HG02884 (cell line): Measurements from ENCODE around the gene CCDC74B.
"Not testable (repeated sequence)": the region's sequence is repeated elsewhere in the genome, so short reads cannot be mapped to it uniquely, and the experiment has no call there.

Experiments used
- ATAC-seq: cut with Tn5 transposase; IDR thresholded peaks from one replicate; pipeline ENCODE4 v1.9.1; 2021; ENCODE audit warnings: mild to moderate bottlenecking, moderate library complexity; ENCODE audit not compliant: unreplicated experiment

CCDC74B gene

DNA sequence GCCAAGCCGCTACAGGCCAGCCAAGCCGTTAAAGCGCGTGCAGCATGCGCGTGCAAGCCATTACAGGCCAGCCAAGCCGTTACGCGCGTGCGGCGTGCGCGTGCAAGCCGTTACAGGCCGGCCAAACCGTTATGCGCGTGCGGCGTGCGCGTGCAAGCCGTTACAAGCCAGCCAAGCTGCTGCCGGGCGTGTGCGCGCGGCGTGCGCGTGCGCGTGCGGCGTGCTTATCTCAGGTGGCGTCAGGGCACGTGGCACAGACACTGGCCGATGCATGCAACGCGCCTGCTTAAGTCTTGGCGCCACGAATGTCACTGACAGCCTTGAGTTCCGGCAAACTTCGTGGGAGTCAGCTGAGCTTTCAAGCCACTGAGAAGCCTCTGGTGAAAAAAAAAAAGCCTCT lies 24.0 kb downstream of the CCDC74B start:
- not testable (repeated sequence) for ATAC-seq

DNA sequence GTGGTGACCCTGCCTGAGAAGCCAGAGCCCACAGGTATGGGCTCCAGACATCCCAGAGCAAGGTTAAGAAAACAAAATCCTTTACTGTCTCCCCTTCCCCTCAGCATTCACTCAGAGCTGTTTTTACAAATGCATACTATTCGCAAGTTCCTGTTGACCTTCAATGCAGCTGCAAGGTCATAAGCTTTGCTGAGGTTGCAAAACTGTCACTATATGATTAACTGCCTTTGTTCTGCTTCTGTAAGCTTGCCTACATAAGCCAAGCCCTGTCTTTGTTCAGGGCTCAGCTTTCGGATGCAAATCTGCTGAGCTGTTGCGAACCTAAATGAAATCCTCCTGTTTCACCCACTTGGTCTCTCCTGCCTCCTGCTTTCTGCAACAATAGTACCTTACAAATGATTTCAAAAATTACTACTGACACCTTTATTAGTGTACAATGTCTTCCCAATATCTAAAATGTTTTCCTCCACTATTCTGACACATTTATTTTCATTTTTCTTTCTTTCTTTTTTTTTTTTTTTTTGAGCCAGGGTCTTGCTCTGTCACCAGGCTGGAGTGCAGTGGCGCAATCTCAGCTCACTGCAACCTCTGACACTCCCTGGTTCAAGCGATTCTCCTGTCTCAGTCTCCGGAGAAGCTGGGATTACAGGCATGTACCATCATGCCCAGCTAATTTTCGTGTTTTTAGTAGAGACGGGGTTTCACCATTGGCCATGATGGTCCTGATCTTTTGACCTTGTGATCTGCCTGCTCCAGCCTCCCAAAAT lies 42.1 kb downstream of the CCDC74B start:
- not testable (repeated sequence) for ATAC-seq
